Measurements from ENCODE around the gene CCM2.
A peak's percentile ranks its signal among the peaks of the same experiment; 100 is the strongest.
"Not testable (repeated sequence)": the region's sequence is repeated elsewhere in the genome, so short reads cannot be mapped to it uniquely, and the experiment has no call there.

Gene CCM2

GRCh38 chr7:45105588-45106188 lies 105.7 kb downstream of the CCM2 start:
- no peak for DNase-seq

DNA sequence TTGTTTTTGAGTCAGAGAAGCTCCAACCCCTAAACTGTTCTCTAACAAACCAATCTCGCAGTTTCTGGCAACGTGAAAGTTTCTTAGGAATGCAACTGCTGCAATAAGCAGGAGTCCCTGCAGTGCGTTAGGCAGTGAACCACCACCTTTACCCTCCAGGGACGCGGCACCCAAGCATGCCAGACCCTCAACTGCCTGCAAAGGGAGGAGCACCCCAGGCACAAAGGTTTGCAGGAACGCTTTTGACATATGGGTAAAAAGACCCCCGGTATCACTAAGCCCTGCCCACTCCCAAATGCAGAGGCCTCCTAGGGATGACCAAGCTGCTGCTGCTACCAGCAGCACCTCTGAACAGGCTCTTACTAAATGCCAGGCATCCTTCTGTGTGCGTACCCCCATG lies 106.8 kb downstream of the CCM2 start:
- DNase-seq = no peak

DNA sequence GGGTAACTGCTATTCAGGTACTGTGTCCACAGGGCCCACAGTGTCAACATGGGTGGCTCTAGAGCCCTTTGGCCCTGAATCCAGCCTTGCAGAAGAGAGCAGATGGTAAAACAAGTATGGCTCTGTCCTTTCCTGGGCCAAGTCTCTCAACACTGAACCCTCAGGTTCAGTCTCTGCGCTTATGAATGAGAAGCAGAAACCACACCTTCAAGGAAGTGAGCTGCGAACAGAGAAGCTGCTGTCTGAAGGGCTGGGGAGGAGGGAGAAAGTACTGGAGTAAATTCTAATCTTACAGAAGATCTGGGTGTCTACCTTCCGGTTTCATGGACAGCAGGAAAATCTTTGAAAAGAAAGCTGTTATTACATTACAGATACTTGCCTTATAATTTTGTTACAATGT lies 107.4 kb downstream of the CCM2 start:
- no peak for DNase-seq

DNA sequence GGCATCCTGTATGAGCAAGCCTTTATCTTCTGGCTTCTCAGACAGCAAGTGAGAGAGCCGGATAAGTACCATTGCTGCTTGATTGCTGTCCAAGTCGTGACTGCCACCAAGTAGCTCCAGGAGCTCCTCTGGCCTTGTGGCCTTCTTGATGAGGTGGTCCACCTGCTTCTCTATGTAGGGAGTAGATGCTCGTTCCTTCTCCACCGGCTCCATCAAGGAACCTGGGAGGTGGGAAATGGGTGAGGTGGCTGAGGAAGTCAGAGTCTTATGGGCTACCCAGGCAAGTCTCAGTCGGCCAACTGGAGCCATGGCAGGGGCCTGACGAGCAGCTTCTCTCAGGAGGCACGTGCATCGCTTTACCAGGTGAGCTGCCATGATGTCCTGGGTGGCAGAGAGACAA lies 108.9 kb downstream of the CCM2 start:
- no peak for DNase-seq

GRCh38 chr7:45111298-45112223 lies 111.6 kb downstream of the CCM2 start, which contains the start of gene TBRG4:
Gene TBRG4 (minus strand): TSS chr7:45111697. CDS start chr7:45109237, 2,460 bp downstream.
- DNase-seq = peak; percentile 76

DNA sequence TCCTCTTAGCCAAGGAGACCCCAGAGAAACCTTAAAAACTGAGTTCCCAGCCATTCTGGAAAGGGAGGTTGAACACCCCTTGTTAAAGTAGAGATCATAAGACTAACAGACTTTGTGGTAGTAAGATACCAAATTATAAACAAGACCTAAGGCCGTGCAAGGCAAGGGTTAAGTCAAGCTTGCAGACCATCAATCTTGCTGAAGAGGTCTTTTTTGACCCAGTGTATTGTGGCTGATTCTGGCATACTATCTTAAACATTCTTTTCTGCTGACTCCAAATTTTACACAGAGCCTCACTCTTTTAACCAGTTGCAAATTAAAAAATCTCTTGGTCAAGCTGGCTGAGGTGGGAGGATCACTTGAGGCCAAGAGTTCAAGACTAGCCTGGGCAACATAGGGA lies 112.6 kb downstream of the CCM2 start:
- no peak for DNase-seq

- not testable (repeated sequence) for DNase-seq
Observed at GRCh38 chr7:45114257-45114656, 114.3 kb downstream of the CCM2 start.

GRCh38 chr7:45114926-45115325 lies 114.9 kb downstream of the CCM2 start:
- DNase-seq = no peak

GRCh38 chr7:45116048-45116447 lies 116.0 kb downstream of the CCM2 start:
- no peak for DNase-seq

DNA sequence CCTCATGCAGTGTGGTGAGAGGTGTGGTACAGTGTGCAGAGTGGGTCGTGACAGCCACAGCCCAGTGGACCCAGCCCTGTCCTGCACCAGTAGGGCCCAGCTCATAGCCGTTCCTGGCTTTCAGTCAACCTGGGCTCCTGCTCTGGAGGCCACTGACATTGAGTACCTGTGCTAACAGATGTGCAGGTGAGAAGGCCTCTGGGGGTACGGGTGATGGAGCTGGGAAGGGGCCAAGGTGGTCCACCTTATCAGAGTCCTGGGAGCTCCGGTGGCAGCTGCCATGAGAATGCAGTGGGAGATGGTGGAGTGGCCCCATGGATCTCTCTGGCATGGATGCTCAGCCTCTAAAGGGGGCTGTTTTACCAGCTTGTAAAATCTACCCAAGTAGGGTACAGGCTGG lies 117.6 kb downstream of the CCM2 start:
- DNase-seq = no peak

DNA sequence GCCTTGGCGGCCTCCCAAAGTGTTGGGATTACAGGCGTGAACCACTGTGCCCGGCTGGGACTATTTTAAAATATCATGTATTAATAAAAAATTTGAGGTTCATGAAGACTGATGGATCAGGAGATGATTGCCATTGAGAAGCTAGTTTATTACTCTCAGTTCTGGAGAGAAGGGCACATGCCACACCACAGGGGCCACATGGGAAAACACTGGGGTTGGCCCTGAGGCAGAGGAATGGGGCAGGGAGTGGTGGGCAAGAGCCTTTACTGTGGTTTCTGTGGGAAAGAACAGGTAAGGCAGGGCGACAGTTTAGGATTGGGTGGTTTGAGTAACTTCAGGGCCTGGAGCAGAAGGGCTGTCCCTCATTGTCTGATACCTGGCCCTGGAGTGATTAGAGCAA lies 118.3 kb downstream of the CCM2 start:
- no peak for DNase-seq

GRCh38 chr7:45118889-45119331 lies 118.9 kb downstream of the CCM2 start:
- DNase-seq = no peak

GRCh38 chr7:45119550-45119949 lies 119.5 kb downstream of the CCM2 start:
- no peak for DNase-seq

- no peak for DNase-seq
Observed at GRCh38 chr7:45122975-45123860, 123.2 kb downstream of the CCM2 start.

- DNase-seq = no peak
Observed at GRCh38 chr7:45123913-45124710, 124.1 kb downstream of the CCM2 start.

DNA sequence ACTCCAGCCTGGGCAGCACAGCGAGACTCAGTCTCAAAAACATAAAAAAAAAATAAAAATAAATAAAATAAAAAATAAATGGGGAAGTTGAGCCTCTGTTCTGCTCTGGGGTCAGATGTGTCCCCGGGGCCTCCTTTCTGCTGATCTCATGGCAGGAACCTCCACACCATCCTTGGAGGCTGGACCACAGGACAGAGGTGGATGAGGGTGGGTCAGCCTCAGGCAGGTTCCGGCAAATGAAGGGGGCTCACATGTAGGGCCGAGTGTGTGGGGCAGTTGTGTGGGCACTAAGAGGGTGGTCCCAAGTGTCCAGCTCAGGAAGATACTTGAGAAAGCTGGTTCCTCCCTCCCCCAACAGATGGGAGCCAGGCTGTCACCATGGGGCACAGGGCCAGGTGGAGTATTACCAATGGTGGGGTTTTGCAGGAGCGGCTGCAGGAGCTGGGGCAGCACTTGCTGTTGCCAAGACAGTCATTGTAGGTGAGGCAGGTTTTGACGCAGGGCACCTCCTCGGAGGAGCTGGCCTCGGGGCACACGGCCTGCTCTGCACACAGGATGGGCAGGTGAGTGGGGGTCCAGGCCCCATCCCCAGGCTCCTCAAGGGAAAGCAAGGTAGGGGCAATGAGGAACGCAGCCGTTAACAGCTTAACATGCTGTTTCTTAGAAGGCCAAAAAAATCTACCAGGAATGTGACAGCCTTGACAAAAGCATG lies 125.3 kb downstream of the CCM2 start:
- DNase-seq = no peak
